Mesenchymal stem cell (in vitro differentiated cells and primary cell): ENCODE measurements around the gene LEMD2.

Experiments
- DNase-seq: peaks from one replicate; pipeline ENCODE4 v3.0.0-alpha.2; 2013
- H2AFZ ChIP-seq: one replicate; pipeline ENCODE4 v1.6.1; 2013; ENCODE audit warnings: low read depth, mild to moderate bottlenecking, control low read depth, inconsistent platforms, low read length, moderate library complexity
- H2AK5ac ChIP-seq: 2 replicates; pipeline ENCODE4 v1.6.1; 2013; ENCODE audit warnings: low read length, moderate library complexity, mild to moderate bottlenecking, inconsistent platforms; ENCODE audit not compliant: severe bottlenecking
- H2BK120ac ChIP-seq: one replicate; pipeline ENCODE4 v1.6.1; 2013; ENCODE audit warnings: low read depth, mild to moderate bottlenecking, inconsistent platforms, low read length, moderate library complexity
- H2BK12ac ChIP-seq, 2 experiments: one replicate each; pipeline ENCODE4 v1.6.1; 2013; ENCODE audit warnings: inconsistent platforms in 2 of 2, low read length in 2 of 2, mild to moderate bottlenecking in 2 of 2, moderate library complexity in 2 of 2, control low read depth in 1 of 2
- H2BK15ac ChIP-seq: one replicate; pipeline ENCODE4 v1.6.1; 2013; ENCODE audit warnings: mild to moderate bottlenecking, low read depth, inconsistent platforms; ENCODE audit not compliant: poor library complexity, severe bottlenecking
- H2BK5ac ChIP-seq: 2 replicates; pipeline ENCODE4 v1.6.1; 2013; ENCODE audit warnings: low read depth, mild to moderate bottlenecking, low read length, control low read depth, inconsistent platforms; ENCODE audit not compliant: poor library complexity, severe bottlenecking
- H3K14ac ChIP-seq, 2 experiments: one replicate each; pipeline ENCODE4 v1.6.1; 2013; ENCODE audit warnings: inconsistent platforms in 2 of 2, low read length in 2 of 2, control low read depth in 1 of 2, mild to moderate bottlenecking in 1 of 2, moderate library complexity in 1 of 2
- H3K18ac ChIP-seq, 2 experiments: one replicate each; pipeline ENCODE4 v1.6.1; 2013; ENCODE audit warnings: inconsistent platforms in 2 of 2, low read length in 2 of 2, control low read depth in 1 of 2, low read depth in 1 of 2, mild to moderate bottlenecking in 1 of 2
- H3K23ac ChIP-seq, 2 experiments: one replicate each; pipeline ENCODE4 v1.6.1; 2013; ENCODE audit warnings: inconsistent platforms in 2 of 2, low read length in 2 of 2, mild to moderate bottlenecking in 2 of 2, moderate library complexity in 2 of 2, control low read depth in 1 of 2
- H3K27ac ChIP-seq: 2 replicates; pipeline ENCODE4 v1.5.1; 2013; ENCODE audit warnings: mild to moderate bottlenecking, moderate library complexity, low read length, control low read depth, inconsistent platforms; ENCODE audit not compliant: poor library complexity, severe bottlenecking
- H3K27me3 ChIP-seq, 2 experiments: 2 replicates each; pipeline versions ENCODE4 v1.6.1 to v1.7.0; 2013; ENCODE audit warnings: low read length in 2 of 2, mild to moderate bottlenecking in 2 of 2, moderate library complexity in 2 of 2, control low read depth in 1 of 2, inconsistent platforms in 1 of 2; ENCODE audit not compliant: control insufficient read depth in 1 of 2, insufficient read depth in 1 of 2
- H3K36me3 ChIP-seq, 2 experiments: 2 replicates each; pipeline versions ENCODE4 v1.6.1 to v1.7.0; 2013; ENCODE audit warnings: low read length in 2 of 2, control low read depth in 1 of 2, inconsistent platforms in 1 of 2, low read depth in 1 of 2, mild to moderate bottlenecking in 1 of 2; ENCODE audit not compliant: insufficient read depth in 2 of 2, control insufficient read depth in 1 of 2
- H3K4ac ChIP-seq, 2 experiments: one replicate each; pipeline ENCODE4 v1.6.1; 2013; ENCODE audit warnings: inconsistent platforms in 2 of 2, low read length in 2 of 2, mild to moderate bottlenecking in 2 of 2, moderate library complexity in 2 of 2, control low read depth in 1 of 2, low read depth in 1 of 2
- H3K4me1 ChIP-seq: 2 replicates; pipeline ENCODE4 v1.6.1; 2013; ENCODE audit warnings: low read depth, low read length, control low read depth; ENCODE audit not compliant: control insufficient read depth, insufficient read depth
- H3K4me2 ChIP-seq: 2 replicates; pipeline ENCODE4 v1.6.1; 2013; ENCODE audit warnings: low read length, mild to moderate bottlenecking, inconsistent platforms; ENCODE audit not compliant: poor library complexity, severe bottlenecking
- H3K4me3 ChIP-seq, 2 experiments: 2 replicates each; pipeline versions ENCODE4 v1.5.1 to v1.7.0; 2013; ENCODE audit warnings: low read length in 2 of 2, mild to moderate bottlenecking in 2 of 2, control low read depth in 1 of 2, low read depth in 1 of 2; ENCODE audit not compliant: insufficient read depth in 1 of 2
- H3K79me1 ChIP-seq: replicated peaks from 2 replicates; pipeline ENCODE4 v1.6.1; 2013; ENCODE audit warnings: mild to moderate bottlenecking, control low read depth, low read length, inconsistent platforms; ENCODE audit not compliant: poor library complexity, severe bottlenecking
- H3K9ac ChIP-seq: 2 replicates; pipeline ENCODE4 v1.7.0; 2013; ENCODE audit warnings: mild to moderate bottlenecking, low read length, moderate library complexity
- H3K9me3 ChIP-seq: 2 replicates; pipeline ENCODE4 v1.7.0; 2013; ENCODE audit warnings: mild to moderate bottlenecking, low read length; ENCODE audit not compliant: control insufficient read depth
- H4K8ac ChIP-seq: one replicate; pipeline ENCODE4 v1.6.1; 2013; ENCODE audit warnings: inconsistent platforms, mild to moderate bottlenecking, low read length, moderate library complexity
- H4K91ac ChIP-seq: one replicate; pipeline ENCODE4 v1.6.1; 2013; ENCODE audit warnings: mild to moderate bottlenecking, low read length, inconsistent platforms
- WGBS: methylation state at CpG from one replicate; pipeline ENCODE4 v1.1.7; 2013; ENCODE audit warnings: mixed read lengths; 5-methylcytosine and 5-hydroxymethylcytosine counted together

The LEMD2 gene

GRCh38 chr6:33737267-33738026 lies 51.5 kb downstream of the LEMD2 start:
- H3K79me1 ChIP-seq = peaks cover 23% of the 10 kb centered on the region
- WGBS = 92% methylated on average over 14 of the region's 15 CpGs
- H4K8ac ChIP-seq = no peak overlapping the region
- H3K4me2 ChIP-seq = no peak overlapping the region
- no peak overlapping the region for H2AFZ ChIP-seq
- H3K9ac ChIP-seq = no peak overlapping the region
- no peak overlapping the region for H3K23ac ChIP-seq
- no peak overlapping the region for H3K18ac ChIP-seq
- DNase-seq = no peak
- no peaks in the 10 kb centered on the region for H3K9me3 ChIP-seq
- H2BK5ac ChIP-seq = no peak overlapping the region
- no peak overlapping the region for H3K4ac ChIP-seq
- no peak overlapping the region for H4K91ac ChIP-seq
- no peak overlapping the region for H3K14ac ChIP-seq
- H2BK12ac ChIP-seq = no peak overlapping the region
- peaks cover 0 to 76% of the 10 kb centered on the region in 2 experiments for H3K36me3 ChIP-seq
- H2AK5ac ChIP-seq = no peak overlapping the region
- no peak overlapping the region for H3K4me3 ChIP-seq
- H3K4me1 ChIP-seq = peaks cover 14% of the 10 kb centered on the region
- H2BK120ac ChIP-seq = no peak overlapping the region
- H3K27me3 ChIP-seq = peaks cover 0 to 35% of the 10 kb centered on the region in 2 experiments
- no peak overlapping the region for H3K27ac ChIP-seq
- H2BK15ac ChIP-seq = peak overlapping the region; percentile 4

- H3K27me3 ChIP-seq = peaks cover 0 to 33% of the 10 kb centered on the region in 2 experiments
- H2BK15ac ChIP-seq = no peak overlapping the region
- no peak overlapping the region for H2AK5ac ChIP-seq
- no peak overlapping the region for H2BK12ac ChIP-seq
- H3K4me2 ChIP-seq = no peak overlapping the region
- no peak overlapping the region for H2BK120ac ChIP-seq
- no peak overlapping the region for H2AFZ ChIP-seq
- H3K4me1 ChIP-seq = peaks cover 21% of the 10 kb centered on the region
- H3K18ac ChIP-seq = no peak overlapping the region
- H2BK5ac ChIP-seq = no peak overlapping the region
- no peak for DNase-seq
- no peak overlapping the region for H4K8ac ChIP-seq
- no peak overlapping the region for H3K4me3 ChIP-seq
- peaks cover 0 to 84% of the 10 kb centered on the region in 2 experiments for H3K36me3 ChIP-seq
- H3K27ac ChIP-seq = no peak overlapping the region
- peaks cover 15% of the 10 kb centered on the region for H3K79me1 ChIP-seq
- H3K23ac ChIP-seq = no peak overlapping the region
- no peak overlapping the region for H4K91ac ChIP-seq
- H3K9me3 ChIP-seq = no peaks in the 10 kb centered on the region
- H3K4ac ChIP-seq = no peak overlapping the region
- WGBS = 91% methylated on average over 18 of the region's 18 CpGs
- H3K14ac ChIP-seq = no peak overlapping the region
- H3K9ac ChIP-seq = no peak overlapping the region
Observed at GRCh38 chr6:33735216-33735615, 53.7 kb downstream of the LEMD2 start.

GRCh38 chr6:33733709-33734007 lies 55.3 kb downstream of the LEMD2 start:
- Histone ChIP-seq H3K4me1 (peaks cover 20% of the 10 kb centered on the region), H4K91ac (no peak overlapping the region), H3K23ac (no peak overlapping the region), H3K27ac (no peak overlapping the region), H3K4me2 (no peak overlapping the region), H3K79me1 (peaks cover 7% of the 10 kb centered on the region), H2AFZ (no peak overlapping the region), H4K8ac (no peak overlapping the region), H2BK12ac (no peak overlapping the region), H2AK5ac (no peak overlapping the region), H3K14ac (no peak overlapping the region), H3K27me3 (peaks cover 0 to 33% of the 10 kb centered on the region in 2 experiments), H3K18ac (no peak overlapping the region), H3K4me3 (no peak overlapping the region), H2BK15ac (no peak overlapping the region), H2BK120ac (no peak overlapping the region), H3K9me3 (no peaks in the 10 kb centered on the region), H3K9ac (no peak overlapping the region), H3K4ac (no peak overlapping the region), H2BK5ac (no peak overlapping the region), H3K36me3 (peaks cover 0 to 76% of the 10 kb centered on the region in 2 experiments)
- no peak for DNase-seq
- 96% methylated on average over 8 of the region's 8 CpGs for WGBS

GRCh38 chr6:33732817-33733708 lies 55.9 kb downstream of the LEMD2 start:
- no peak overlapping the region for H2BK5ac ChIP-seq
- no peak overlapping the region for H3K23ac ChIP-seq
- H4K91ac ChIP-seq = no peak overlapping the region
- H4K8ac ChIP-seq = no peak overlapping the region
- no peaks in the 10 kb centered on the region for H3K9me3 ChIP-seq
- no peak overlapping the region for H3K4me3 ChIP-seq
- no peak overlapping the region for H3K18ac ChIP-seq
- no peak overlapping the region for H3K14ac ChIP-seq
- peaks cover 3 to 33% of the 10 kb centered on the region in 2 experiments for H3K27me3 ChIP-seq
- H2BK15ac ChIP-seq = no peak overlapping the region
- whole genome bisulfite sequencing = 82% methylated on average over 12 of the region's 13 CpGs
- no peak overlapping the region for H2AK5ac ChIP-seq
- no peak overlapping the region for H3K9ac ChIP-seq
- peaks cover 0 to 76% of the 10 kb centered on the region in 2 experiments for H3K36me3 ChIP-seq
- H3K4ac ChIP-seq = no peak overlapping the region
- H2BK12ac ChIP-seq = no peak overlapping the region
- H3K4me2 ChIP-seq = no peak overlapping the region
- DNase-seq = no peak
- H3K4me1 ChIP-seq = peaks cover 22% of the 10 kb centered on the region
- H3K27ac ChIP-seq = no peak overlapping the region
- H3K79me1 ChIP-seq = peaks cover 7% of the 10 kb centered on the region
- no peak overlapping the region for H2AFZ ChIP-seq
- H2BK120ac ChIP-seq = no peak overlapping the region
